Measurements from ENCODE around the gene CPA5. TPM values are rescaled to one million over a fixed set of nuclear protein-coding genes. Genes with fewer than 3 reads are reported as not detected.

Gene CPA5
- total RNA-seq, 1 experiment from 2014 or later = not detected

GRCh38 chr7:130365088-130365487 lies 20.5 kb downstream of the CPA5 start:
- no peaks in the 10 kb centered on the region for H3K23me2 ChIP-seq (ENCODE audit: insufficient read length, low read depth, low read length, poor library complexity, severe bottlenecking)

More at GRCh38 chr7:130365088-130365487, 20.5 kb downstream of the CPA5 start:
- Mint-ChIP-seq H3K27ac (peak overlapping the region in 1 of 3 experiments; percentile 28; a peak in 2 of 7 replicates), H3K4me1 (peaks cover 15 to 21% of the 10 kb centered on the region in 2 experiments), H3K27me3 (ENCODE audit: low read depth) (peaks cover 2% of the 10 kb centered on the region; the same call in 1 of the 2 replicates), H3K36me3 (ENCODE audit: insufficient read depth in 1 of 3, low read depth in 3 of 3) (peaks cover 0 to 7% (median 2%) of the 10 kb centered on the region in 3 experiments; a peak in 2 of 7 replicates), H3K9me3 (peaks cover 5 to 6% of the 10 kb centered on the region in 2 experiments; a peak in 4 of 5 replicates), H3K4me3 (no peak overlapping the region)
- no peaks in the 10 kb centered on the region for H4K20me1 ChIP-seq (ENCODE audit: control insufficient read depth, insufficient read depth, insufficient read length)
- no peaks in the 10 kb centered on the region for H3K79me2 ChIP-seq (ENCODE audit: insufficient read depth, low read length)
- H2AFZ ChIP-seq (ENCODE audit: low read length) = no peak overlapping the region
- H2BK120ac ChIP-seq (ENCODE audit: low read depth, low read length, poor library complexity, severe bottlenecking) = no peak overlapping the region
- no peak overlapping the region for H2BK15ac ChIP-seq (ENCODE audit: low read depth, low read length)
- H2BK5ac ChIP-seq (ENCODE audit: insufficient read length, low read length) = no peak overlapping the region
- no peak overlapping the region for H3K4ac ChIP-seq (ENCODE audit: low read depth, low read length)
- H4K5ac ChIP-seq (ENCODE audit: insufficient read length, low read depth, low read length) = no peak overlapping the region
- no peak overlapping the region for H2BK20ac ChIP-seq (ENCODE audit: low read depth, low read length, poor library complexity, severe bottlenecking)
- no peaks in the 10 kb centered on the region for H3K9me3 ChIP-seq (ENCODE audit: control insufficient read depth, low read depth, low read length)
- no peak overlapping the region for H3K56ac ChIP-seq (ENCODE audit: insufficient read length, low read depth, low read length)
- no peak for TF ChIP-seq CTCF (conservative IDR thresholded peaks at IDR 0.05)
- no peaks in the 10 kb centered on the region for H3K27me3 ChIP-seq (ENCODE audit: insufficient read depth, low read length)
- no peak overlapping the region for H3K9ac ChIP-seq (ENCODE audit: extremely low read depth, insufficient read length, low read length)
- no peak overlapping the region for H3K14ac ChIP-seq (ENCODE audit: insufficient read depth, low read length)
- H3K27ac ChIP-seq (ENCODE audit: insufficient read length, low read depth, low read length) = no peak overlapping the region
- no peak for DNase-seq
- H2AK5ac ChIP-seq (ENCODE audit: insufficient read length, low read length) = no peak overlapping the region
- H4K8ac ChIP-seq (replicated peaks; ENCODE audit: insufficient read length, low read depth, low read length) = no peak overlapping the region
- H3K18ac ChIP-seq (ENCODE audit: insufficient read length, low read depth, low read length) = no peak overlapping the region
- H4K91ac ChIP-seq (ENCODE audit: insufficient read length, low read depth, low read length) = no peak overlapping the region
- WGBS (ENCODE audit: extremely low coverage, insufficient read length, low lambda C conversion rate) = no CpG with 5 or more reads among the region's 2 CpGs
- no peaks in the 10 kb centered on the region; the same call in 1 of the 2 replicates for H3K4me1 ChIP-seq (ENCODE audit: insufficient read depth, low read length)
- H3K23ac ChIP-seq (ENCODE audit: insufficient read length, low read depth, low read length) = no peak overlapping the region
- no peaks in the 10 kb centered on the region for H3K79me1 ChIP-seq (ENCODE audit: insufficient read depth, low read depth, low read length, poor library complexity, severe bottlenecking)
- no peak overlapping the region for H2BK12ac ChIP-seq (ENCODE audit: insufficient read length, low read depth, low read length)
- no peak overlapping the region for H3T11ph ChIP-seq (ENCODE audit: low read length)
- no peak overlapping the region for H3K4me2 ChIP-seq (ENCODE audit: insufficient read depth, insufficient read length, low read length)
